Umbilical cord (tissue), 2 donors: ENCODE data around the gene GRPEL2. TPM values are rescaled to one million over a fixed set of nuclear protein-coding genes. Genes with fewer than 3 reads are reported as not detected.
"Not testable (repeated sequence)": the region's sequence is repeated elsewhere in the genome, so short reads cannot be mapped to it uniquely, and the experiment has no call there.

Experiments used
- DNase-seq: peaks from one replicate; pipeline ENCODE4 v3.0.0-alpha.2; 2015; ENCODE audit warnings: low spot score
- total RNA-seq: library from RNA; depleted of rRNA; stranded (reverse); fragments of >200 nt; gene quantifications from one replicate; pipeline ENCODE4 v1.2.3, GENCODE V29; 2014; ENCODE audit warnings: low replicate concordance; ENCODE audit not compliant: insufficient read depth

GRPEL2 gene
- total RNA-seq, 1 donor from 2014 or later, result 14.9 TPM

- DNase-seq, result not testable (repeated sequence)
Measured at GRCh38 chr5:149398747-149399266, 53.5 kb downstream of the GRPEL2 start.

- DNase-seq, result peak; percentile 50
Measured at GRCh38 chr5:149399775-149400174, 54.5 kb downstream of the GRPEL2 start.

- peak; percentile 89 for DNase-seq
Measured at GRCh38 chr5:149400304-149400703, 55.0 kb downstream of the GRPEL2 start.

- no peak for DNase-seq
Measured at GRCh38 chr5:149401051-149401450, 55.8 kb downstream of the GRPEL2 start.

- no peak for DNase-seq
Measured at GRCh38 chr5:149402291-149402690, 57.0 kb downstream of the GRPEL2 start.

Other genes starting within 250 kb of the GRPEL2 start
- 1.9 TPM for gene ABLIM3, start 204.0 kb upstream of the GRPEL2 start, total RNA-seq
- gene AFAP1L1, start 73.6 kb upstream of the GRPEL2 start, total RNA-seq, result 0.72 TPM
- gene PCYOX1L, start 12.5 kb downstream of the GRPEL2 start, total RNA-seq, result 7.7 TPM
- not detected for gene IL17B, start 33.8 kb downstream of the GRPEL2 start, total RNA-seq
- gene CSNK1A1, start 205.9 kb downstream of the GRPEL2 start, total RNA-seq, result 248 TPM
- 3.6 TPM for gene ARHGEF37, start 236.0 kb downstream of the GRPEL2 start, total RNA-seq